ENCODE measurements around the gene MMAB.

Gene MMAB

DNA sequence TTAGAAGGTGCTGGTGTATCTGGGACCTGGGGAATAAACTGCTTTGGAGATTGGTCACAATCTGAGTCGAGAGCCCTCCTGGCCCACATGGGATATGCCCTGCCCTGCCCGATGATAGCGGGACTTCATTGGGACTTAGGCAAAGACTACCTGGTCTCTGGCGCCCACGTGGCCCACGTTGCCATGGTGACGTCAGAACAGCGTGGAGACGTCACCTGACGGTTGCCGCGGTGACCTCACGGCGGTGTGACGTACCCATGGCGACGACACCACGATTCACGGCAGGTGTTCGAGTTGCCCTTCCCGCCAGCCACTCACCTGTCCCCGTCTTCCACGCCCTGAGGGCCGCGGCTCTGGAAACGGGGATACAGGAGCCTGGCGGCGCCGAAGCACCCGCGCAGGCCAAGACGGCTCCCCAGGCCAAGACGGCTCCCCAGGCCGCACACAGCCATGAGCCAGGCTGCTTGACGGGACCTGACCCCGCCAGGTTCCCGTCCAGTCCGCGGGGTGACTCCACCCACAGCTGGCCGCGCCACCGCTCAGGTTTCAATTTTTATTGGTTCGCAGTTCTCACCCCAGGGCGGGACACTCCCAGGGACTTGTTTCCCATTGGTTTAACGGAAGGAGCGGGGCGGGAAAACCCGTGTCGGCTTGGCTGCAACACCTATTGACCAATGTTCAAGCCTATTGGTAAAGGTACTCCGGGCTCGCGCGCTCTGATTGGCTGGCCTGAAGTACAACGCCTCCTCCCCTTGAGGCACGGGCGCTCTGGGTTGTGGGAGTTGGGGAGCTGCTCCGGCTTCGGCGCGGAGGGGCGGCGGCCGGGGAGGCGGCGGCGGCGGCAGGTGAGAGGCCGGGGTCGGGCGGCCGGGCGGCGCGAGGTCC lies at the start of gene MMAB, which contains the start of gene MVK:
TSS of gene MMAB (minus strand) at position 476 of the 885 bp plus-strand sequence. CDS start at position 452, 24 bp downstream.
TSS of gene MVK (plus strand) at position 766 of the 885 bp plus-strand sequence. CDS start 1,029 bp downstream, outside the sequence.
- in situ Hi-C loops (cut with MboI; ENCODE audit: low sequenced_read_pairs), result no loop called here

DNA sequence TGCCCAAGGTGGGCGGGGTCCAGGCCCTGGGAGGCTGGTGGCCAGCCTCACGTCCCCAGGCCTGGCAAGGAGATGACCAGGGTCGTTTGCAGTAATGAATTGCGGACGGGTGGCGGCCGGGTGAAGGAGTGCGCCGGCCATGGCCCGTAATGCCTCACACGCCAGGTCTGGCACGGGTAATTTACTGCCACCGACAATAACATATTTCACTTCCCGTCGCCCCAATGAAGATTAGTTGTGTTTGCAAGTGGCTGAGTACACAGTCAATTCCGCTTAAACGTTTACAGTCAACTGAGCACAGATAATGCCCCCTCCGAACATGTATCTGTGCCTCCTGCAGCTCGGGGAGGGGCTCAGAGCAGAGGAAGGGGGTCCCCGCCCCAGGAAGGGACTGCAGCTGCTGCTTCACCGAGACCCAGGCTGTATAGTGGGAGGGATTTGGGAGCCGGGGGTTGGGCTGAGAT lies 48.6 kb upstream of the MMAB start:
- in situ Hi-C loops (cut with MboI; ENCODE audit: low sequenced_read_pairs), result no loop called here

- in situ Hi-C loops (cut with MboI; ENCODE audit: low sequenced_read_pairs), result no loop called here
These were observed 47.9 kb upstream of the MMAB start for GRCh38 chr12:109621211-109621694.

DNA sequence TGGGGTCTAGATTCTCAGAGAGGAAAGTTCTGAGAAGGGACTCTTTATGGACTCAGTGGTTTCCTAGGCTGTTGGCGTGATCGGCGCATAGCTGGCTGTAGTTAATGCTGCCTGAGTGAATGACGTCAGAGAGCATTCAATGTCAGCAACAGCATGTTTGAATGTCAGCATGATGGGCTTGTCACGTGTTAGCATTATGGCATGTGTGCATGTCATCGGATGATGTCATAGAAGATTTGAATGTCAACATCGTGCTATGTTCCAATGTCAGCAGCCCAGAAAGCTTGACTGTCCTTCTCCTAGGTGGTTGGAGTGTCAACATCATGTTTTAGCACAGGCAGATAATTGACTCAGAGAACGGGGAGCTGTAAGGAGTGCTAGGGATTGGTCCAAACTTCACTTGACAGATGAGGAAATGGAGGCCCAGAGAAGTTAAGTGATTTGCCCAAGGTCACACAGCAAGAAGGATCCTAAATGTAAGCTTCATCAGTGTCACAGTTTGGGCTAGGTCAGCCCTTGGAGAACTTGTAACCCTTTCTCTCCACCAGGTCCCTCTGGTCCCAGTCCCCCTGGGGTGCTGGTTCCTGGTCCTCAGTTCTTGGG lies 45.8 kb upstream of the MMAB start:
- in situ Hi-C loops (cut with MboI; ENCODE audit: low sequenced_read_pairs), result no loop called here

GRCh38 chr12:109618082-109618481 lies 44.8 kb upstream of the MMAB start:
- in situ Hi-C loops (cut with MboI; ENCODE audit: low sequenced_read_pairs), result no loop called here

- in situ Hi-C loops (cut with MboI; ENCODE audit: low sequenced_read_pairs), result no loop called here
These were observed 44.2 kb upstream of the MMAB start for GRCh38 chr12:109617491-109617890.

DNA sequence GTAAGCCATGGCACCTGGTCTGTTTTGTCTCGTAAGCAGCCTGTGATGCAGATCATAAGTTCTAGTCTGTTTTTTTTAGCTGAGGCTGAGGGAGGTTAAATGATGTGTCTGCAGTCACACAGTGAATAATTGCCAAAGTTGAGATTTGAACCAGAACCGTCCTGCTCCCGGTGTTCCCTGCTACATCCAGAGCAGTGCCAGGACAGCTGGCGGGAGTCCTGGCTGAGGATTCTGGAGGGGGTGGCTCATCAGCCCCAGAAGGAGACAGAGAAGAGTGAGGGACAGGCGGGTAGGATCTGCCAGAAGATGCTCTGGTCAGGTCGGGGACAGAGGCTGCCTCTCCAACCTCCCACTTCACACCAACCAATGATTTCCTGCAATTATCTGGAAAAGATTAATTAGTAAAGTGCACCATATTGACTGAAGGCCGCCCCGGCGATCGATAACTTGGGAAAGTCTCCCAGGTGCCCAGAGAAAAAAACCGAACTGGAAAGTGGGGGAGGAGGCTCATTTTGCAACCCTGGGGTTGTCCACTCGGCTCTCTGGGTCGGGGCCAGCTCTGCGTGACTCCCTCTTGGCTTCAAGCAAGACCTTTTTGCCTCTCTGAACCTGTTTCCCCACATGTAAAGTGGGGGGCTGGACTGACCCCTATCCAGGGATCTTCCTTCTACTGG lies 42.4 kb upstream of the MMAB start:
- in situ Hi-C loops (cut with MboI; ENCODE audit: low sequenced_read_pairs), result no loop called here

GRCh38 chr12:109613649-109614455 lies 40.5 kb upstream of the MMAB start:
- in situ Hi-C loops (cut with MboI; ENCODE audit: low sequenced_read_pairs), result no loop called here

- in situ Hi-C loops (cut with MboI; ENCODE audit: low sequenced_read_pairs), result no loop called here
These were observed 39.7 kb upstream of the MMAB start for GRCh38 chr12:109612975-109613502.

- in situ Hi-C loops (cut with MboI; ENCODE audit: low sequenced_read_pairs), result no loop called here
These were observed 38.7 kb upstream of the MMAB start for GRCh38 chr12:109612003-109612402.

DNA sequence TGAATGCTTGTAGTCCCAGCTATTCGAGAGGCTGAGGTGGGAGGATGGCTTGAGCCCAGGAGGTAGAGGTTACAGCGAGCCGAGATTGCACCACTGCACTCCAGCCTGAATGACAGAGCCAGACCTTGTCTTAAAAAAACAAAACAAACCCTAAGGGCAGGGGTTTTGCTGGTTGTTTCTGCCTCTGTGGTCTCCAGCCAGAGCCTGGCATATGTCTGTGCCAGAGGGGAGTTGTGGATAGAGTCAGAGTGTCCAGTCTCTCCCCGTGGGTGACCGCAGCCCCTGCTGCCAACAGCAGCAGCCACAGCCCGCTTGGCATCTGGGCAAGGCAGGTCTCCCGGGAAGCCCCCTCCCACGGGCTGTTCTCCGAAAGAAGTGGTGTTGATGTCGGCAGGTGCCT lies 37.9 kb upstream of the MMAB start:
- in situ Hi-C loops (cut with MboI; ENCODE audit: low sequenced_read_pairs), result no loop called here

DNA sequence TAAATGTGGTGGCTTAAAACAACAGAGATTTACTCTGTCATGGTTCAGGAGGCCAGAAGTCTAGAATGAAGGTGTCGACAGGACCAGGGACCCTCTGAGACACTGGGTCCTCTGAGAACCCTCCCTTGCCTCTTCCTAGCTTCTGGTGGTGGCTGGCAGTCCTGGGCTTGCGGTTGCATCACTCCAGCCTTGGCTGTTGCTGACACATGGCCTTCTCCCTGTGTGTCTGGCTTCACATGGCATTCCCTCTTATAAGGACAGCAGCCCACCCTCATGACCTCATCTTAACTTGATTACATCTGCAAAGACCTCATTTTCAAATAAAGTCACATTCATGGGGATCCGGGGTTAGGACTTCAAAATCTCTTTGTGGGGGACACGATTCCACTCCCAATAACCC lies 37.2 kb upstream of the MMAB start:
- in situ Hi-C loops (cut with MboI; ENCODE audit: low sequenced_read_pairs), result no loop called here

DNA sequence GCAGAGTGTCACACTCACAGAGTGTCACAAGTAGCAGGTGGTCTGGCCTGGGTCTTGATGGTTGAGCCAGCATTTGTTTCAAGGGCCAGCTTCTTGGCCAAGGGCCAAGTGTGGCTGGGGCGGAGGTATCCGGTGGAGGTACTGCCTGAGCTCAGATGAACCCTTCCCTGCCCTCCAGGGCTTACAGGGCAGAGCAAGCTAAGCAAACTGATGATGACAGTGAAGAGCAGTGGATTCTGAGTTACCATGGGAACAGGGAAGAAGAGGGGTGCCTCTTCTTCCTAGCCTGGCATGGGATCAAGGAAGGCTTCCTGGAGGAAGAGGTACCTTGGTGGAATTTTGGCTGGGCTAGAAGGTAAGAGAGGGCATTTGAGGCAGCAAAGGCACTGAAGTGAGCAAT lies 36.0 kb upstream of the MMAB start:
- in situ Hi-C loops (cut with MboI; ENCODE audit: low sequenced_read_pairs), result no loop called here

DNA sequence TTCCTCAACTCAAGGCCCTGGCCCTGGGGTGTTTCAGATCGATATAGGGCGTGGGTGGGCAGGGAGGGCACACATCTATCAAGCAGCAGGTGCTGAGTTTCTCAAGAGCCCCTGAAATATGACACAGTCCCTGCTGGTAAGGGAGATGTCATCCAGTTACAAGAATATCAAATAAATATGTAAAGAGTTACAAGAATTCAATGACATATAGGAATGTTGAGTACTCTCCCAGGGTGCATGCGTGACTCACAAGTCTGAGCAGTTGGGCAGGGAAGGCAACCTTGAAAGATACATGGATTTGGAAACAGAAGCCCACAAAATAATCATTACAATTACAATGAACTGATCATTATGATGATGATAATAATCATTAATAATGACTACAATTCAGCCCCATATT lies 35.5 kb upstream of the MMAB start:
- in situ Hi-C loops (cut with MboI; ENCODE audit: low sequenced_read_pairs), result no loop called here

GRCh38 chr12:109608270-109608669 lies 35.0 kb upstream of the MMAB start:
- in situ Hi-C loops (cut with MboI; ENCODE audit: low sequenced_read_pairs), result no loop called here

DNA sequence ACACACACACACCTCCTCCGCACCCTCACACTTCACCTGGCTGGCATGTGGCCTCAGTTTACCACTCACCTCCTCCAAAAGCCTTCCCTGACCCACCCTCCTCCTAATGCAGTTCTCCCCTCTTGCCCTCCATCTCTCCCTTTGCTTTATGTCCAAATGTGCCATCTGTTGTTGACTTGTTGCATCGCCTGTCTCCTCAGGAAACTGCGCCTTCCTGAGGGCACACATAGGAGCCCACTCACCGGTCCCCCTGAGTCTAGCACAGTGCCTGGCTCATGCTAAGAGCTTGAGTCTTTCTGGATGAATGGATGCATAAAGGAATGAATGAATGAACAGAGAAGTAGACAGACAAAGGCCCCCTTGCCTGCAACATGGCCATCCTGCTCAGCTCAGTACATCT lies 34.3 kb upstream of the MMAB start:
- in situ Hi-C loops (cut with MboI; ENCODE audit: low sequenced_read_pairs), result no loop called here

DNA sequence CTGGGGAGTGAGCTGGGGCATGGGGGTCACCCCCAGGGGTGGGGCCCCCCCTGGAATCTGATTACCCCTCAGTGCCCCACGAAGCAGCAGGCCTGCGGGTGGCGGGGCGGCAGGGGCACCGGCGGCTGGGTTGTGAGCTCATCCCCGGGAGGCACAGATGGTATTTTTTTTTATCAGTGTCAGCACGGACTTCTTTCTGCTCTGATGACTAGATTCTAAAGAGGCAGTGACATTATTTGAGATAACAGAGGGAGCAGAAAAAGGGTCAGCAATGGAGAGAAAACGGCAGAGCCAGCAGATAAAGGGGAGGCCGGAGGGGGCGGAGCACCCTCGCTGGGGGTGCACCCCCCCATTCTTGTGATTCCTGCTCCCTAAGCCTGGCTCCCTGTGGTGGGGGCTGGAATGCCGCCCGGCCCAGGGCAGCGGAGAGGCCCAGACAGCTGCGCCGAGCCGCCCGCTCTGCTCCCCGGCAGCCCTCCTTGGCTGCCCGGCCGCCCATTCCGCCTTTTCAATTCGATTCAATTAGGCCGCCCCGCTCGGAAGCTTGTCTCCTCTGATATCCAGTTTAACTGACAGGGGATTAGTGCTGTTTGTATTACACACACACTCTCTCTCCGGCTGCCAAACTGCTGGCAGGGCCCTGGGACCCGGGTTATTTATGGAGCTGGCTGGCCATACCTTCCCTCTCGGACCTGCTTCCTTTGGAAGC lies 33.2 kb upstream of the MMAB start:
- in situ Hi-C loops (cut with MboI; ENCODE audit: low sequenced_read_pairs), result no loop called here

DNA sequence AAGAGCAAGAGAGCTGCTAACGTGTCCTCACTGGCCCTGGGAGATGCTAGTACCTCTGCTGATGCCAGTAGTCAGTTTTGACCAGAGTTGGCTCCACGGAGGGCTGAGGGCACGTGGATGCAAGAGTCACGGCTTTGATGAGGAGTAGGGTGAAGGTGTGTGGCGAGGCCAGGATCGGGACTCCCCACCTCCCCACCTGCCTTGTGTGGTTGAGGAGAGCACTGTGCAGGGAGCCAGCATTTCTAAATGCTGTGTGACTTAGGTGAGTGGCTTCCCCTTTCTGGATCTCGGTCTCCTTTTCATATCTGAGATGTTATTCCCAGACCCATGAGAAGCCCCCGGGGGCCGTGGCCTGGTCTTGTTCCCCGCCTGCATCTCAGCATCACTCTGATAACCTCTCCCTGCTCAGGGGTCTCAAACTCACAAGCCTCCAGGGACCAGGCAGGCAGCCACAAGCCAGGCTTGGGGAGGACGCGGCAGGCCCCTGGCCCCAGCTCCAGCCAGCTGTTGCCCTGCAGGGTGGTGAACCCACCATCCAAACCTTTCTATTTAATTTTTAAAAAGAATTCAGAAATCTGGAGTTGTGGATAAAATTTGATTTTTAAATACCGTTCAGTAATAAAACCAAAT lies 32.4 kb upstream of the MMAB start:
- in situ Hi-C loops (cut with MboI; ENCODE audit: low sequenced_read_pairs), result no loop called here

DNA sequence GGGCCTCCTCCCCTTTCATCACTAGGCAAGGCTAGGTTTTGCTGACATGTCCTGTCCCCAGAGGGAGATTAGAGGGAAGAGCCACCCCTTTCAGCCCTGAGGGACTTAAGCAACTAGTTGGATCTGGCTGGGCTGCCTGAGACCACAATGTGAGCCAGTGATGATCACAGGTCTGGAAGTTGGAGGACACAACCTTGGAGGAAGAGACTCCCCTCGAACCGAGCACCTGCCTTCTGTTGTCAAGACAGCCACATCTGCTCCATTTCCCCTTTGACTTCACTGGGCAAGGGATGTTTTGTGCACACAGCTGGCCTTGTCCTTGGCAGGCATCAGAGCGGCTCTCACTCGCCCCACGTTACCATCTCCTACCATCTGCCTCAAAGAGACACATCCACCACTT lies 31.7 kb upstream of the MMAB start:
- in situ Hi-C loops (cut with MboI; ENCODE audit: low sequenced_read_pairs), result no loop called here
